HK-2 (cell line): ENCODE data around the gene FBN2.

Experiments
- DNase-seq: peaks from one replicate; pipeline ENCODE4 v3.0.0-alpha.2; 2018; ENCODE audit not compliant: unreplicated experiment

The FBN2 gene

GRCh38 chr5:128305341-128305740 lies 232.7 kb downstream of the FBN2 start:
- no peak for DNase-seq

GRCh38 chr5:128304791-128305190 lies 233.3 kb downstream of the FBN2 start:
- no peak for DNase-seq

GRCh38 chr5:128304088-128304487 lies 234.0 kb downstream of the FBN2 start:
- DNase-seq: peak; percentile 24

GRCh38 chr5:128303593-128303992 lies 234.5 kb downstream of the FBN2 start:
- DNase-seq: no peak

- DNase-seq: no peak
Measured at GRCh38 chr5:128300181-128300580, 237.9 kb downstream of the FBN2 start.

- no peak for DNase-seq
Measured at GRCh38 chr5:128290152-128290858, 247.7 kb downstream of the FBN2 start.

GRCh38 chr5:128287740-128288139 lies 250.3 kb downstream of the FBN2 start:
- DNase-seq: no peak

- no peak for DNase-seq
Measured at GRCh38 chr5:128284236-128284635, 253.8 kb downstream of the FBN2 start.

- no peak for DNase-seq
Measured at GRCh38 chr5:128279345-128279744, 258.7 kb downstream of the FBN2 start.

- DNase-seq: no peak
Measured at GRCh38 chr5:128276537-128277216, 261.4 kb downstream of the FBN2 start.

- DNase-seq: no peak
Measured at GRCh38 chr5:128274441-128274840, 263.6 kb downstream of the FBN2 start.

GRCh38 chr5:128273736-128274135 lies 264.3 kb downstream of the FBN2 start:
- DNase-seq: no peak

GRCh38 chr5:128271859-128272464 lies 266.1 kb downstream of the FBN2 start:
- no peak for DNase-seq

GRCh38 chr5:128271071-128271470 lies 267.0 kb downstream of the FBN2 start:
- no peak for DNase-seq

- DNase-seq: no peak
Measured at GRCh38 chr5:128264564-128265360, 273.3 kb downstream of the FBN2 start.

- no peak for DNase-seq
Measured at GRCh38 chr5:128263357-128263756, 274.7 kb downstream of the FBN2 start.

- no peak for DNase-seq
Measured at GRCh38 chr5:128262911-128263310, 275.1 kb downstream of the FBN2 start.

- no peak for DNase-seq
Measured at GRCh38 chr5:128259607-128260021, 278.4 kb downstream of the FBN2 start.

- DNase-seq: no peak
Measured at GRCh38 chr5:128258372-128258771, 279.7 kb downstream of the FBN2 start.

GRCh38 chr5:128257076-128257475 lies 281.0 kb downstream of the FBN2 start:
- no peak for DNase-seq

GRCh38 chr5:128254789-128255188 lies 283.3 kb downstream of the FBN2 start:
- DNase-seq: no peak

- DNase-seq: no peak
Measured at GRCh38 chr5:128253880-128254279, 284.2 kb downstream of the FBN2 start.
